Liver (tissue), 9 donors: ENCODE measurements around the gene CHRNG. TPM values are rescaled to one million over a fixed set of nuclear protein-coding genes. Genes with fewer than 3 reads are reported as not detected.

Experiments used
- DNase-seq: peaks from one replicate; pipeline ENCODE4 v3.0.0-alpha.2; 2017; ENCODE audit warnings: low spot score
- H3K27ac ChIP-seq, 2 donors: one replicate each; pipeline ENCODE4 v1.7.0; 2013; ENCODE audit warnings: inconsistent platforms in 2 of 2, low read length in 2 of 2, control low read depth in 1 of 2, low read depth in 1 of 2, mild to moderate bottlenecking in 1 of 2
- H3K27me3 ChIP-seq, 4 donors: one replicate each; pipeline versions ENCODE4 v1.6.1 to v1.7.0; 2013; ENCODE audit warnings: low read length in 3 of 4, inconsistent platforms in 1 of 4, mild to moderate bottlenecking in 1 of 4, moderate library complexity in 1 of 4; ENCODE audit not compliant: control insufficient read depth in 4 of 4, insufficient read depth in 4 of 4
- H3K36me3 ChIP-seq, 4 donors: one replicate each; pipeline versions ENCODE4 v1.6.1 to v1.7.0; 2013; ENCODE audit warnings: low read length in 3 of 4, mild to moderate bottlenecking in 3 of 4, low read depth in 1 of 4, moderate library complexity in 1 of 4; ENCODE audit not compliant: control insufficient read depth in 4 of 4, insufficient read depth in 3 of 4
- H3K4me1 ChIP-seq, 4 donors: one replicate each; pipeline versions ENCODE4 v1.6.1 to v1.7.0; 2013; ENCODE audit warnings: low read length in 3 of 4, mild to moderate bottlenecking in 3 of 4, moderate library complexity in 1 of 4; ENCODE audit not compliant: control insufficient read depth in 4 of 4, insufficient read depth in 4 of 4
- H3K4me3 ChIP-seq, 3 donors: one replicate each; pipeline versions ENCODE4 v1.6.1 to v1.7.0; 2013; ENCODE audit warnings: low read length in 3 of 3, control low read depth in 1 of 3, low read depth in 1 of 3, mild to moderate bottlenecking in 1 of 3
- H3K9ac ChIP-seq, 2 donors: one replicate each; pipeline ENCODE4 v1.7.0; 2013; ENCODE audit warnings: low read length in 2 of 2, mild to moderate bottlenecking in 2 of 2, moderate library complexity in 2 of 2, control low read depth in 1 of 2, low read depth in 1 of 2
- H3K9me3 ChIP-seq, 4 donors: one replicate each; pipeline versions ENCODE4 v1.6.1 to v1.7.0; 2013; ENCODE audit warnings: low read length in 3 of 4; ENCODE audit not compliant: control insufficient read depth in 4 of 4
- FOXA1 ChIP-seq: IDR thresholded peaks from 2 replicates; pipeline ENCODE4 v1.6.1; 2016; ENCODE audit warnings: antibody characterized with exemption
- FOXA2 ChIP-seq: IDR thresholded peaks from 2 replicates; pipeline ENCODE4 v1.6.1; 2016; ENCODE audit warnings: antibody characterized with exemption
- GABPA ChIP-seq, 2 donors: IDR thresholded peaks in 1 of 2; conservative IDR thresholded peaks in 1 of 2; 2 replicates each; pipeline ENCODE4 v1.6.1; 2016; ENCODE audit warnings: antibody characterized with exemption in 2 of 2, mild to moderate bottlenecking in 1 of 2, moderate library complexity in 1 of 2
- HNF4A ChIP-seq, 2 donors: conservative IDR thresholded peaks; 2 replicates each; pipeline ENCODE4 v1.6.1; 2016; ENCODE audit warnings: antibody characterized with exemption in 2 of 2, mild to moderate bottlenecking in 2 of 2
- HNF4G ChIP-seq: IDR thresholded peaks from 2 replicates; pipeline ENCODE4 v1.6.1; 2016; ENCODE audit warnings: antibody characterized with exemption
- NR2F2 ChIP-seq: IDR thresholded peaks from 2 replicates; pipeline ENCODE4 v1.6.1; 2016; ENCODE audit warnings: antibody characterized with exemption
- RAD21 ChIP-seq, 2 donors: IDR thresholded peaks; 2 replicates each; pipeline ENCODE4 v1.6.1; 2016; ENCODE audit warnings: antibody characterized with exemption in 2 of 2, mild to moderate bottlenecking in 2 of 2
- RXRA ChIP-seq, 2 donors: IDR thresholded peaks; 2 replicates each; pipeline ENCODE4 v1.6.1; 2017 to 2018; ENCODE audit warnings: antibody characterized with exemption in 2 of 2, mild to moderate bottlenecking in 1 of 2
- SP1 ChIP-seq: IDR thresholded peaks from 2 replicates; pipeline ENCODE4 v1.6.1; 2018; ENCODE audit warnings: antibody characterized with exemption, mild to moderate bottlenecking
- TAF1 ChIP-seq: conservative IDR thresholded peaks from 2 replicates; pipeline ENCODE4 v1.6.1; 2016; ENCODE audit warnings: antibody characterized with exemption, mild to moderate bottlenecking
- YY1 ChIP-seq: IDR thresholded peaks from 2 replicates; pipeline ENCODE4 v1.6.1; 2016; ENCODE audit warnings: antibody characterized with exemption, mild to moderate bottlenecking
- WGBS: extraction: QIAGEN DNeasy Blood & Tissue Kit; methylation state at CpG from one replicate; pipeline ENCODE4 v1.1.7; 2013; 5-methylcytosine and 5-hydroxymethylcytosine counted together
- polyA plus RNA-seq, 2 donors: library from polyadenylated mRNA; stranded (reverse) in 1 of 2; unstranded in 1 of 2; fragments of 200-250 nt in 1 of 2; fragments of >200 nt in 1 of 2; fragmentation: Nextera tagmentation in 1 of 2; extraction: Ambion mirVana in 1 of 2; gene quantifications; one replicate each; pipeline versions ENCODE4 v1.2.1 to v1.2.3, GENCODE V29; 2013 to 2015
- total RNA-seq, 2 donors: library from RNA; depleted of rRNA; stranded (reverse); fragments of >200 nt; gene quantifications; one replicate each; pipeline ENCODE4 v1.2.3, GENCODE V29; 2014
- TF ChIP-seq, protein P1 (sequence below): IDR thresholded peaks from 2 replicates; pipeline ENCODE4 v1.6.1; 2016; ENCODE audit warnings: antibody characterized with exemption
- TF ChIP-seq, protein P2 (sequence below): IDR thresholded peaks from 2 replicates; pipeline ENCODE4 v1.6.1; 2016; ENCODE audit warnings: antibody characterized with exemption, mild to moderate bottlenecking
- TF ChIP-seq, protein P3 (sequence below): IDR thresholded peaks from 2 replicates; pipeline ENCODE4 v1.6.1; 2016; ENCODE audit warnings: antibody characterized with exemption
- TF ChIP-seq, protein P4 (sequence below): IDR thresholded peaks from 2 replicates; pipeline ENCODE4 v1.6.1; 2016; ENCODE audit warnings: antibody characterized with exemption
- TF ChIP-seq, protein P5 (sequence below): fragments of 150-350 bp; IDR thresholded peaks from 2 replicates; pipeline ENCODE4 v1.5.1; 2017; ENCODE audit warnings: improper control_type of control experiment, low read depth, low read length; ENCODE audit not compliant: missing input control
- donor health status: healthy.
- donor health status: healthy.
- donor health status: healthy.
- donor health status: healthy.
- donor health status: healthy.

The CHRNG gene
- total and polyA plus RNA-seq, 4 donors = not detected

DNA sequence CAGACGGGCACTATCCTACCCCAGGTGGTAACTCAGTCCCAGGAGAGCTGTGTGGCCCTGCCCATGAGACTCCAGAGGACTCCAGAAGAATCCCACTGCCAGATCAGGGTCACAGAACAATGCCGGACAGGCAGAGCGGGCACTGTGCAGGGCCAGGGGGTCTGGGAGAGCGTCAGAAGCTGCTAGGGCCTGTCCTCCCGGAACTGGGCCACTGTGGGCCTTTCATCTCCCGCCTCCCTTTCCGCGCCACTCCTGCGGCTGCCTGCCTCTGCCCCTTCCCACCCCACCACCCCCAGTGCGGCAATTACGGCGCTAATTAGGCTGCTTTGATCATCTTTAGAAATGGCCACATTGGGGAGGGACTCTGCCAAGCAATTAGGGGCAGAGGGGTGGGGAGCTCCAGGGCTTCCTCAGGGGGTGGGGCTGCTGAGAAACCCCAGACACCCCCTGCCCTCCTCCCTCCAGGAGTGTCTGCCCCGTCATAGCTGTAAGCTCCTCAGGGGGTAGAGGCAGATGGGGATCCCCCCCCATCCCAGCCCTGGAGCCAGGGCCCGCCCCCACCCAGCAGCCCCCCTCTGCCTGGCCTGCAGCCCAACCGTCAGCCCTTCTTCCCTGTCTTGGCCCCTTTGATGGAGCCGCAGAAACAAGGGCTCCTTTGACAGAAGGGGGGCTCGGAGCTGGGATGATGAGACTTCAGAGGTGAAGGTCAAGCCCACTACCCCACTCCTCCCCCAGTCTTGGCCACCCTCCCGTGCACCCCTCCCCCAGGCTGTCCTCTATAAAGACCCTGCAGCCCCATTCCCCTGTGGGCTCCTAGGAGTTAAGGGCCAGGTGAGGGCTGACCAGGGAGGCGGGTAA is 19.7 kb upstream of the CHRNG start, which contains the start of gene PRSS56:
Gene PRSS56 (plus strand): TSS at position 808 of the 858 bp plus-strand sequence. CDS start 211 bp downstream, outside the sequence.
- 75% methylated on average over 19 of the region's 19 CpGs for WGBS
- Histone ChIP-seq H3K27ac (no peak within 1 kb of the TSS), H3K36me3 (no peaks in the 10 kb centered on the region), H3K4me3 (no peak within 1 kb of the TSS), H3K27me3 (peaks cover 0 to 8% (median 5%) of the 10 kb centered on the region in 4 donors), H3K9me3 (no peaks in the 10 kb centered on the region), H3K4me1 (peaks cover 7 to 22% (median 13%) of the 10 kb centered on the region in 4 donors), H3K9ac (no peak within 1 kb of the TSS)
- TF ChIP-seq, protein P1, sequence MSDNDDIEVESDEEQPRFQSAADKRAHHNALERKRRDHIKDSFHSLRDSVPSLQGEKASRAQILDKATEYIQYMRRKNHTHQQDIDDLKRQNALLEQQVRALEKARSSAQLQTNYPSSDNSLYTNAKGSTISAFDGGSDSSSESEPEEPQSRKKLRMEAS = no peak
- TF ChIP-seq, protein P2, sequence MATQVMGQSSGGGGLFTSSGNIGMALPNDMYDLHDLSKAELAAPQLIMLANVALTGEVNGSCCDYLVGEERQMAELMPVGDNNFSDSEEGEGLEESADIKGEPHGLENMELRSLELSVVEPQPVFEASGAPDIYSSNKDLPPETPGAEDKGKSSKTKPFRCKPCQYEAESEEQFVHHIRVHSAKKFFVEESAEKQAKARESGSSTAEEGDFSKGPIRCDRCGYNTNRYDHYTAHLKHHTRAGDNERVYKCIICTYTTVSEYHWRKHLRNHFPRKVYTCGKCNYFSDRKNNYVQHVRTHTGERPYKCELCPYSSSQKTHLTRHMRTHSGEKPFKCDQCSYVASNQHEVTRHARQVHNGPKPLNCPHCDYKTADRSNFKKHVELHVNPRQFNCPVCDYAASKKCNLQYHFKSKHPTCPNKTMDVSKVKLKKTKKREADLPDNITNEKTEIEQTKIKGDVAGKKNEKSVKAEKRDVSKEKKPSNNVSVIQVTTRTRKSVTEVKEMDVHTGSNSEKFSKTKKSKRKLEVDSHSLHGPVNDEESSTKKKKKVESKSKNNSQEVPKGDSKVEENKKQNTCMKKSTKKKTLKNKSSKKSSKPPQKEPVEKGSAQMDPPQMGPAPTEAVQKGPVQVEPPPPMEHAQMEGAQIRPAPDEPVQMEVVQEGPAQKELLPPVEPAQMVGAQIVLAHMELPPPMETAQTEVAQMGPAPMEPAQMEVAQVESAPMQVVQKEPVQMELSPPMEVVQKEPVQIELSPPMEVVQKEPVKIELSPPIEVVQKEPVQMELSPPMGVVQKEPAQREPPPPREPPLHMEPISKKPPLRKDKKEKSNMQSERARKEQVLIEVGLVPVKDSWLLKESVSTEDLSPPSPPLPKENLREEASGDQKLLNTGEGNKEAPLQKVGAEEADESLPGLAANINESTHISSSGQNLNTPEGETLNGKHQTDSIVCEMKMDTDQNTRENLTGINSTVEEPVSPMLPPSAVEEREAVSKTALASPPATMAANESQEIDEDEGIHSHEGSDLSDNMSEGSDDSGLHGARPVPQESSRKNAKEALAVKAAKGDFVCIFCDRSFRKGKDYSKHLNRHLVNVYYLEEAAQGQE = no peak
- TF ChIP-seq RXRA (IDR thresholded peaks at IDR 0.05) = no peak
- TF ChIP-seq, protein P3, sequence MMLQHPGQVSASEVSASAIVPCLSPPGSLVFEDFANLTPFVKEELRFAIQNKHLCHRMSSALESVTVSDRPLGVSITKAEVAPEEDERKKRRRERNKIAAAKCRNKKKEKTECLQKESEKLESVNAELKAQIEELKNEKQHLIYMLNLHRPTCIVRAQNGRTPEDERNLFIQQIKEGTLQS = no peak
- no peak for DNase-seq

DNA sequence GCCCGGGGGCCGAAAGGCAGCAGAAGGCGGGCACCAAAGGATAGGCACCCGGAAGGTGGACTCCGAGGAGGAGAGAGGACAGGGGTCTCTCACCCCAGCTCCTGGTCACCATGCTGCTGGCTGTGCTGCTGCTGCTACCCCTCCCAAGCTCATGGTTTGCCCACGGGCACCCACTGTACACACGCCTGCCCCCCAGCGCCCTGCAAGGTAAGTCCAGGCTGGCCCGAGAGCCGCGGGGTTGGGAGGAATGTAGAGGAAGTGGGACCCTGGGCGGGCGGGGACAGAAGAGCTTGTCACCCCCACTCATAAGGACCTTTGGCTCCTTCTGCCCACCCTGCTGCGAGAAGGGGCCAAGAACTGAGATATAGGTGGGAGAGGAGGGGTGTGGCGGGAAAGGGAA is 19.0 kb upstream of the CHRNG start:
- H3K4me3 ChIP-seq = no peak overlapping the region
- DNase-seq = no peak
- no peak overlapping the region for H3K9ac ChIP-seq
- 79% methylated on average over 15 of the region's 15 CpGs for WGBS
- peaks cover 0 to 8% (median 5%) of the 10 kb centered on the region in 4 donors for H3K27me3 ChIP-seq
- H3K36me3 ChIP-seq = no peaks in the 10 kb centered on the region
- no peaks in the 10 kb centered on the region for H3K9me3 ChIP-seq
- H3K4me1 ChIP-seq = peaks cover 7 to 22% (median 13%) of the 10 kb centered on the region in 4 donors
- H3K27ac ChIP-seq = no peak overlapping the region
- TF ChIP-seq, protein P2 = no peak
- TF ChIP-seq NR2F2 = no peak
- TF ChIP-seq GABPA (IDR thresholded peaks at IDR 0.05 in 1 of 2, conservative IDR thresholded peaks at IDR 0.05 in 1 of 2) = no peak
- no peak for TF ChIP-seq SP1
- no peak for TF ChIP-seq RAD21 (IDR thresholded peaks at IDR 0.05)
- no peak for TF ChIP-seq HNF4A (conservative IDR thresholded peaks at IDR 0.05)
- TF ChIP-seq, protein P4, sequence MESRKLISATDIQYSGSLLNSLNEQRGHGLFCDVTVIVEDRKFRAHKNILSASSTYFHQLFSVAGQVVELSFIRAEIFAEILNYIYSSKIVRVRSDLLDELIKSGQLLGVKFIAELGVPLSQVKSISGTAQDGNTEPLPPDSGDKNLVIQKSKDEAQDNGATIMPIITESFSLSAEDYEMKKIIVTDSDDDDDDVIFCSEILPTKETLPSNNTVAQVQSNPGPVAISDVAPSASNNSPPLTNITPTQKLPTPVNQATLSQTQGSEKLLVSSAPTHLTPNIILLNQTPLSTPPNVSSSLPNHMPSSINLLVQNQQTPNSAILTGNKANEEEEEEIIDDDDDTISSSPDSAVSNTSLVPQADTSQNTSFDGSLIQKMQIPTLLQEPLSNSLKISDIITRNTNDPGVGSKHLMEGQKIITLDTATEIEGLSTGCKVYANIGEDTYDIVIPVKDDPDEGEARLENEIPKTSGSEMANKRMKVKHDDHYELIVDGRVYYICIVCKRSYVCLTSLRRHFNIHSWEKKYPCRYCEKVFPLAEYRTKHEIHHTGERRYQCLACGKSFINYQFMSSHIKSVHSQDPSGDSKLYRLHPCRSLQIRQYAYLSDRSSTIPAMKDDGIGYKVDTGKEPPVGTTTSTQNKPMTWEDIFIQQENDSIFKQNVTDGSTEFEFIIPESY = no peak
- TF ChIP-seq, protein P3 = no peak
- TF ChIP-seq TAF1 = no peak
- TF ChIP-seq FOXA2 = no peak
- TF ChIP-seq FOXA1 = no peak
- no peak for TF ChIP-seq HNF4G
- TF ChIP-seq, protein P5, sequence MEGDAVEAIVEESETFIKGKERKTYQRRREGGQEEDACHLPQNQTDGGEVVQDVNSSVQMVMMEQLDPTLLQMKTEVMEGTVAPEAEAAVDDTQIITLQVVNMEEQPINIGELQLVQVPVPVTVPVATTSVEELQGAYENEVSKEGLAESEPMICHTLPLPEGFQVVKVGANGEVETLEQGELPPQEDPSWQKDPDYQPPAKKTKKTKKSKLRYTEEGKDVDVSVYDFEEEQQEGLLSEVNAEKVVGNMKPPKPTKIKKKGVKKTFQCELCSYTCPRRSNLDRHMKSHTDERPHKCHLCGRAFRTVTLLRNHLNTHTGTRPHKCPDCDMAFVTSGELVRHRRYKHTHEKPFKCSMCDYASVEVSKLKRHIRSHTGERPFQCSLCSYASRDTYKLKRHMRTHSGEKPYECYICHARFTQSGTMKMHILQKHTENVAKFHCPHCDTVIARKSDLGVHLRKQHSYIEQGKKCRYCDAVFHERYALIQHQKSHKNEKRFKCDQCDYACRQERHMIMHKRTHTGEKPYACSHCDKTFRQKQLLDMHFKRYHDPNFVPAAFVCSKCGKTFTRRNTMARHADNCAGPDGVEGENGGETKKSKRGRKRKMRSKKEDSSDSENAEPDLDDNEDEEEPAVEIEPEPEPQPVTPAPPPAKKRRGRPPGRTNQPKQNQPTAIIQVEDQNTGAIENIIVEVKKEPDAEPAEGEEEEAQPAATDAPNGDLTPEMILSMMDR = no peak
- TF ChIP-seq, protein P1 = no peak
- TF ChIP-seq YY1 = no peak
- no peak for TF ChIP-seq RXRA (IDR thresholded peaks at IDR 0.05)
